Ovary (tissue), 9 donors: ENCODE results near the gene ME3. TPM values are rescaled to one million over a fixed set of nuclear protein-coding genes. Genes with fewer than 3 reads are reported as not detected.

Source experiments
- DNase-seq, 5 donors: peaks; one replicate each; pipeline ENCODE4 v3.0.0-alpha.2; 2019 to 2020
- H3K27ac ChIP-seq, 2 donors: fragments of 200-600 bp; one replicate each; pipeline versions ENCODE4 v1.5.1 to v1.8.0; 2019 to 2022
- H3K27me3 ChIP-seq: fragments of 200-600 bp; one replicate; pipeline ENCODE4 v1.8.0; 2022
- H3K36me3 ChIP-seq: fragments of 200-600 bp; sonication (generic); one replicate; pipeline ENCODE4 v1.5.1; 2019
- H3K4me1 ChIP-seq: one replicate; pipeline ENCODE4 v1.8.1; 2013; ENCODE audit warnings: mild to moderate bottlenecking, moderate library complexity; ENCODE audit not compliant: insufficient read depth
- H3K4me3 ChIP-seq: fragments of 200-600 bp; sonication (generic); one replicate; pipeline ENCODE4 v1.5.1; 2017
- H3K9me3 ChIP-seq, 2 donors: fragments of 200-600 bp in 1 of 2; sonication (generic) in 1 of 2; one replicate each; pipeline versions ENCODE4 v1.5.1 to v1.8.1; 2013 to 2019; ENCODE audit warnings: mild to moderate bottlenecking in 1 of 2, moderate library complexity in 1 of 2
- EP300 ChIP-seq: sonication (generic); formaldehyde crosslinking; IDR thresholded peaks from one replicate; pipeline ENCODE4 v1.6.1; 2017; ENCODE audit warnings: antibody characterized with exemption
- POLR2A ChIP-seq: fragments of 450-650 bp; IDR thresholded peaks from one replicate; pipeline ENCODE4 v1.6.1; 2017; ENCODE audit warnings: antibody characterized with exemption, mild to moderate bottlenecking, moderate library complexity
- WGBS, 3 donors: extraction: QIAGEN DNeasy Blood & Tissue Kit in 1 of 3; methylation state at CpG; one replicate each; pipeline versions ENCODE4 v1.1.5 to v1.1.7; 2013 to 2017; 5-methylcytosine and 5-hydroxymethylcytosine counted together
- intact Hi-C, 4 donors: fragments of 100-400 bp; cut with DNase I; formaldehyde crosslinking; loops; one replicate each; pipeline versions ENCODE4 v1.11.0 to v1.15.1; 2022 to 2023
- polyA plus RNA-seq, 2 donors: library from polyadenylated mRNA; stranded (reverse); fragments of 200-250 nt in 1 of 2; fragments of 350-450 nt in 1 of 2; fragmentation: Illumina TruSeq in 1 of 2; extraction: RNeasy Lipid Tissue Mini Kit (QIAGEN cat#74804) in 1 of 2; gene quantifications; one replicate each; pipeline ENCODE4 v1.2.3, GENCODE V29; 2013 to 2014
- total RNA-seq, 7 donors: library from RNA; depleted of rRNA in 2 of 7; stranded (reverse); fragments of >200 nt in 2 of 7; fragmentation: NEBNext Ultra II Directional in 3 of 7; extraction: Animal tissue kit (Norgen Biotek cat#: 25700) in 3 of 7; gene quantifications; one replicate each; pipeline versions ENCODE4 v1.1.0 to v1.2.4, GENCODE V29; 2016 to 2023
- TF ChIP-seq, protein P1 (sequence below), 3 donors: fragments of 450-650 bp in 2 of 3; fragments of 200-600 bp in 1 of 3; IDR thresholded peaks; one replicate each; pipeline versions ENCODE4 v1.5.1 to v1.8.0; 2016 to 2022; ENCODE audit warnings: antibody characterized with exemption in 3 of 3, mild to moderate bottlenecking in 1 of 3
- donor health status: DM: no; HTN: no; CAD: no; lungs with moderate emphysema.
- donor health status: DM: no; HTN: no; CAD: no.
- donor health status: Bipolar disorder and iron deficiency.
- donor health status: DM: yes; HTN: yes; CAD: no.
- donor health status: DM: no; HTN: no; CAD: no.
- donor health status: DM: yes; HTN: yes; CAD: no.

ME3 gene
- total and polyA plus RNA-seq, 9 donors = 25.2 to 48.6 (median 43.1) TPM

DNA sequence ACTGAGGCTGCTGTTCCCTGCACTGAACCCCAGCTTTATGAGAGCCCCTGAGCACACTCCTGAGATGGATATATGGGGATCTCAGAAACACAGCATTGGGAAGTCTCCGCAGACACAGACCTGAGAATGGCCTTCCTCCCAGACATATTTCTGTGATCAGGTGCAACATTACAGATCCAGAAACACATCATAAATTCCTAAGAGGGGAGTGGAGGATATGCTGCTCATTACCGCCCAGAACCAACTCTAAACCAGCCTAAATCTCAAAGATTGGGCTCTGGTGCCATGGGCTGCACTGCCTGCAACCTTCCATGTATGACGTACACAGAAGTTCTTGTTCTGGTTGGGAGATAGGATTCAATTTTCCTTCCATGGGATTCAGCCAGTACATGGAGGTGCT, 102.0 kb downstream of the ME3 start:
- Histone ChIP-seq H3K9me3 (no peaks in the 10 kb centered on the region), H3K27ac (no peak overlapping the region), H3K4me1 (peaks cover 2% of the 10 kb centered on the region), H3K36me3 (no peaks in the 10 kb centered on the region), H3K4me3 (no peak overlapping the region), H3K27me3 (no peaks in the 10 kb centered on the region)
- TF ChIP-seq EP300 = no peak
- TF ChIP-seq, protein P1, sequence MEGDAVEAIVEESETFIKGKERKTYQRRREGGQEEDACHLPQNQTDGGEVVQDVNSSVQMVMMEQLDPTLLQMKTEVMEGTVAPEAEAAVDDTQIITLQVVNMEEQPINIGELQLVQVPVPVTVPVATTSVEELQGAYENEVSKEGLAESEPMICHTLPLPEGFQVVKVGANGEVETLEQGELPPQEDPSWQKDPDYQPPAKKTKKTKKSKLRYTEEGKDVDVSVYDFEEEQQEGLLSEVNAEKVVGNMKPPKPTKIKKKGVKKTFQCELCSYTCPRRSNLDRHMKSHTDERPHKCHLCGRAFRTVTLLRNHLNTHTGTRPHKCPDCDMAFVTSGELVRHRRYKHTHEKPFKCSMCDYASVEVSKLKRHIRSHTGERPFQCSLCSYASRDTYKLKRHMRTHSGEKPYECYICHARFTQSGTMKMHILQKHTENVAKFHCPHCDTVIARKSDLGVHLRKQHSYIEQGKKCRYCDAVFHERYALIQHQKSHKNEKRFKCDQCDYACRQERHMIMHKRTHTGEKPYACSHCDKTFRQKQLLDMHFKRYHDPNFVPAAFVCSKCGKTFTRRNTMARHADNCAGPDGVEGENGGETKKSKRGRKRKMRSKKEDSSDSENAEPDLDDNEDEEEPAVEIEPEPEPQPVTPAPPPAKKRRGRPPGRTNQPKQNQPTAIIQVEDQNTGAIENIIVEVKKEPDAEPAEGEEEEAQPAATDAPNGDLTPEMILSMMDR (IDR thresholded peaks at IDR 0.05) = no peak
- no peak for TF ChIP-seq POLR2A
- WGBS, 3 donors = 93 to 98% (median 95%) methylated on average over 3 of the region's 3 CpGs
- intact Hi-C loops = no loop called here
- DNase-seq = no peak

DNA sequence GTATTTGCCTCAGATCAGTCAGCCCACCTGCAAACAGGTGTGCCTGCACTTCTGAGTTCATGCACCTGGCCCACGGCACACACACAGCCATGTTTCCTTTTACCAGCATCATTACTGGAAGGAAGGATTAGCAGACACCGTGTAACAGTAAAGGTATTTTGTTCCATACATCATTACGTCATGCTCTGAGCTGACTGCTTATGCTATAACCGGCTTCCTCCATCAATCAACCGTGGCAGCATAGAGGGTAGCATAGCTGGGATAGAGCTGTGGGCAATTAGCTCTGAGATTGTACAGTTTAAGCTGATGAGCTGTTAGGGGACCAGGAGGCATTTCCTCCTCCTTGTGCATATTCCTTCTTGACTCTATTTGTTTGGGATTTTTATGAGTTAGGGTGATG, 102.4 kb downstream of the ME3 start:
- Histone ChIP-seq H3K27ac (no peak overlapping the region), H3K27me3 (no peaks in the 10 kb centered on the region), H3K9me3 (no peaks in the 10 kb centered on the region), H3K4me1 (peaks cover 2% of the 10 kb centered on the region), H3K4me3 (no peak overlapping the region), H3K36me3 (no peaks in the 10 kb centered on the region)
- DNase-seq = no peak
- WGBS, 3 donors = 82 to 90% (median 83%) methylated on average over 5 of the region's 5 CpGs
- TF ChIP-seq EP300 (no peak), POLR2A (no peak)
- TF ChIP-seq, protein P1 (IDR thresholded peaks at IDR 0.05) = no peak
- intact Hi-C loops = no loop called here

DNA sequence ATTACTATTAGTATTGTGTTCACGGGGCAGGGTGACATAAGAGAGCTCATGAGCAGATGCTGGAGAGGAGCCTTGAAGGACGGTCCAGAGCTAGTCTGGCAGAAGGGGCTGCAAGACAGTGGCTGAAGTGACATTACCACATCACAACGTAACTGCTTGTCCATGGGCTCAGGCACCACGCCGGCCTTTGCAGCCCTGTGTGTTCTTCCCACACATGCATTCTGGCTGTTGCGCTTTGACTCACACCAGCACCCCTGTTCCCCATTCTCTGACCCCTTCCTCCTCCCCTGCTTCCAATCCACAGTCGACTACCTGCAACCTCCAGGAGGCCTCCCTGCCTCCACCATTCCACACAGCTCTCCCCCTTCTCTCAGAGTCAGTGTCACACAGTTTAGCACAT, 103.3 kb downstream of the ME3 start:
- 91 to 94% (median 93%) methylated on average over 7 of the region's 7 CpGs for WGBS, 3 donors
- intact Hi-C loops = no loop called here
- no peak overlapping the region for H3K4me3 ChIP-seq
- no peaks in the 10 kb centered on the region for H3K27me3 ChIP-seq
- no peak overlapping the region for H3K27ac ChIP-seq
- H3K4me1 ChIP-seq = peaks cover 2% of the 10 kb centered on the region
- no peaks in the 10 kb centered on the region for H3K9me3 ChIP-seq
- DNase-seq = no peak
- no peak for TF ChIP-seq EP300
- TF ChIP-seq, protein P1 (IDR thresholded peaks at IDR 0.05) = no peak
- TF ChIP-seq POLR2A = no peak
- no peaks in the 10 kb centered on the region for H3K36me3 ChIP-seq

DNA sequence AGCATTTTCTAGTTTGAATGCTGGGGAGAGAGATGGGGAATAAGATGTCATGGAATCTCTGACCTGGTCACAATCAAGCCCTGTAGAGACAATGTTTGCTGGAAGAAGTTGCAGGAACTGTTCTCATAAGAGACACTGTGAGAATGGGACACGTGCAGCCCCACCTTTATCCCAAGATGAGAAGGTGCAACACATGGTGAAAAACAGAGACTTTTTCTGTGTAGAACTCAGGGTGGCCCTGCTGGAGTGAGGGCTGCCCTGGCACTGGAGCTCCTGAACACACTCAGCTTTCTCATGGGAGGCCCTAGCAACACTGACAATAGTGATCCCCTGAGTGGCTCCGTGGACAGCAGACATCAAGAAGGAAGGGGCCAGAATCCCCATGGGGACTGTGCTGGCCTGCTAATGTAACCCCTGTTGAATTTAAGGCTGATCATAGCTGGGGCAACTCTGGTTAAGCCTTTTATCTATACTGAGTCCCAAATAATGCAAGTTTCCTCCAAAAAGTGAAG, 106.6 kb downstream of the ME3 start:
- DNase-seq = no peak
- TF ChIP-seq, protein P1 (IDR thresholded peaks at IDR 0.05) = no peak
- TF ChIP-seq EP300 (no peak), POLR2A (no peak)
- WGBS, 3 donors = 43 to 69% (median 52%) methylated on average over 2 of the region's 2 CpGs
- H3K4me1 ChIP-seq = peaks cover 2% of the 10 kb centered on the region
- H3K9me3 ChIP-seq = no peaks in the 10 kb centered on the region
- intact Hi-C loops = no loop called here
- H3K27me3 ChIP-seq = no peaks in the 10 kb centered on the region
- no peaks in the 10 kb centered on the region for H3K36me3 ChIP-seq
- no peak overlapping the region for H3K4me3 ChIP-seq
- H3K27ac ChIP-seq = no peak overlapping the region
